Osteocyte (in vitro differentiated cells): ENCODE measurements around the gene FMR1. TPM values are rescaled to one million over a fixed set of nuclear protein-coding genes. Genes with fewer than 3 reads are reported as not detected.

ENCODE experiments used
- DNase-seq: peaks from one replicate; pipeline ENCODE4 v3.0.0; 2021; ENCODE audit warnings: mixed read lengths; ENCODE audit not compliant: unreplicated experiment; ENCODE audit errors: extremely low spot score
- H3K27ac Mint-ChIP-seq: one replicate; pipeline ENCODE4 v1.8.0; 2021; ENCODE audit warnings: mild to moderate bottlenecking, mixed read lengths; ENCODE audit not compliant: unreplicated experiment
- H3K27me3 Mint-ChIP-seq: one replicate; pipeline ENCODE4 v1.8.0; 2021; ENCODE audit warnings: mixed read lengths; ENCODE audit not compliant: unreplicated experiment
- H3K36me3 Mint-ChIP-seq: one replicate; pipeline ENCODE4 v1.8.0; 2021; ENCODE audit warnings: mixed read lengths; ENCODE audit not compliant: unreplicated experiment
- H3K4me1 Mint-ChIP-seq: one replicate; pipeline ENCODE4 v1.8.0; 2021; ENCODE audit warnings: mixed read lengths; ENCODE audit not compliant: unreplicated experiment
- H3K4me3 Mint-ChIP-seq: one replicate; pipeline ENCODE4 v1.8.0; 2021; ENCODE audit warnings: mild to moderate bottlenecking, moderate library complexity, mixed read lengths; ENCODE audit not compliant: unreplicated experiment
- H3K9me3 Mint-ChIP-seq: one replicate; pipeline ENCODE4 v1.8.0; 2021; ENCODE audit warnings: mixed read lengths; ENCODE audit not compliant: unreplicated experiment
- total RNA-seq: library from RNA; stranded (reverse); gene quantifications from 2 replicates; pipeline ENCODE4 v1.2.1, GENCODE V29; 2021
- TF ChIP-seq, protein P1 (sequence below): fragments of 200-600 bp; sonication (generic); IDR thresholded peaks from 2 replicates; pipeline ENCODE4 v1.5.0; 2021; ENCODE audit warnings: antibody characterized with exemption, mild to moderate bottlenecking, moderate library complexity

Gene FMR1
- total RNA-seq, 1 donor from 2014 or later, result 59.8 TPM

DNA sequence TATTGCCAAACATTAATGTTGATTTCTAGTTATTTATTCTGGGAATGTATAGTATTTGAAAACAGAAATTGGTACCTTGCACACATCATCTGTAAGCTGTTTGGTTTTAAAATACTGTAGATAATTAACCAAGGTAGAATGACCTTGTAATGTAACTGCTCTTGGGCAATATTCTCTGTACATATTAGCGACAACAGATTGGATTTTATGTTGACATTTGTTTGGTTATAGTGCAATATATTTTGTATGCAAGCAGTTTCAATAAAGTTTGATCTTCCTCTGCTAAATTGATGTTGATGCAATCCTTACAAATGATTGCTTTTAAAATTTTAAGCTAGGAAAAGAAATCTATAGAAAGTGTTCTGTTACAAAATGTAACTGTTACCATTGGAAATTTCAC lies 38.6 kb downstream of the FMR1 start:
- TF ChIP-seq, protein P1, sequence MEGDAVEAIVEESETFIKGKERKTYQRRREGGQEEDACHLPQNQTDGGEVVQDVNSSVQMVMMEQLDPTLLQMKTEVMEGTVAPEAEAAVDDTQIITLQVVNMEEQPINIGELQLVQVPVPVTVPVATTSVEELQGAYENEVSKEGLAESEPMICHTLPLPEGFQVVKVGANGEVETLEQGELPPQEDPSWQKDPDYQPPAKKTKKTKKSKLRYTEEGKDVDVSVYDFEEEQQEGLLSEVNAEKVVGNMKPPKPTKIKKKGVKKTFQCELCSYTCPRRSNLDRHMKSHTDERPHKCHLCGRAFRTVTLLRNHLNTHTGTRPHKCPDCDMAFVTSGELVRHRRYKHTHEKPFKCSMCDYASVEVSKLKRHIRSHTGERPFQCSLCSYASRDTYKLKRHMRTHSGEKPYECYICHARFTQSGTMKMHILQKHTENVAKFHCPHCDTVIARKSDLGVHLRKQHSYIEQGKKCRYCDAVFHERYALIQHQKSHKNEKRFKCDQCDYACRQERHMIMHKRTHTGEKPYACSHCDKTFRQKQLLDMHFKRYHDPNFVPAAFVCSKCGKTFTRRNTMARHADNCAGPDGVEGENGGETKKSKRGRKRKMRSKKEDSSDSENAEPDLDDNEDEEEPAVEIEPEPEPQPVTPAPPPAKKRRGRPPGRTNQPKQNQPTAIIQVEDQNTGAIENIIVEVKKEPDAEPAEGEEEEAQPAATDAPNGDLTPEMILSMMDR, result no peak
- H3K9me3 Mint-ChIP-seq, result peaks cover 8% of the 10 kb centered on the region
- peaks cover 28% of the 10 kb centered on the region for H3K36me3 Mint-ChIP-seq
- DNase-seq, result no peak
- H3K27me3 Mint-ChIP-seq, result no peaks in the 10 kb centered on the region
- H3K4me1 Mint-ChIP-seq, result no peaks in the 10 kb centered on the region
- no peak overlapping the region for H3K27ac Mint-ChIP-seq
- no peak overlapping the region for H3K4me3 Mint-ChIP-seq

DNA sequence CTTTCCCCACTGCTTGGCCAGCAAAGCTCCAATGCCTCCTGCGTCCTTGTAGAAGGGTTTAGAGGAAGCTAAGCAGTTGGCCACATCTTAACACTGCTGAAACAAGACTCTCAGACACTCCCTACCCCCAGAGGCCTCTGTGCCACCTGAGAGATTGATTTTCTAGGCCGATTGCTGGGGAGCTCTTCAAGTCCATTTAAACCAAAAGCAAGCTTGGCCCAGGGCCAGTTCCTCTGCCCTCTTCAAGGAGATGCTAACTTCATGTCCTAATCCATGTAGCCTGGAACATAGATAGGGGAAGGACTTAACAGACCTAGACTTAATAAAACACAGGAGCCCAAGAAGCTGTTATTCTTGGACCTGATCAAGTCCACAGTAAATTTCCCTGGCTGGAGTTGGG lies 42.3 kb downstream of the FMR1 start:
- peaks cover 15% of the 10 kb centered on the region for H3K36me3 Mint-ChIP-seq
- H3K27ac Mint-ChIP-seq, result no peak overlapping the region
- no peak overlapping the region for H3K4me3 Mint-ChIP-seq
- H3K27me3 Mint-ChIP-seq, result no peaks in the 10 kb centered on the region
- H3K4me1 Mint-ChIP-seq, result no peaks in the 10 kb centered on the region
- DNase-seq, result no peak
- TF ChIP-seq, protein P1, result no peak
- peaks cover 15% of the 10 kb centered on the region for H3K9me3 Mint-ChIP-seq

DNA sequence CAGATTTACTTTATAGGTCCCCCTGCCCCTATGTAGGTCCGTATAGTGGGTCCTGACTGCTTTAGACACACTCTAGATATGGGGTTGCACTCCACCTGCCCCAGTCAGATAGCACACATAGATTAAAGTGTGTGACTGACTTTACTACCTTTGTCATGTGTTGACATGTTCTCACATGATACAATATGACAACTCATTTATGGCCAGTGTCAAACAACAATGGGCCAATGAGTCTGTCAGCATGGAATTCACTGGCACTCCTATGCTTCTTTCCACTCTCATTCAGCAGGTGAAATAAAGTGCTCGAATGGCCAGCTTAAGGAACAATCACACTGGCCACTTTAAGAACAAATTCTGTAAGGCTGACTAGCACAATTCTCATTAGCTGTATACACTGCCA lies 45.6 kb downstream of the FMR1 start:
- peaks cover 20% of the 10 kb centered on the region for H3K9me3 Mint-ChIP-seq
- H3K36me3 Mint-ChIP-seq, result no peaks in the 10 kb centered on the region
- TF ChIP-seq, protein P1, result no peak
- H3K27me3 Mint-ChIP-seq, result no peaks in the 10 kb centered on the region
- H3K4me3 Mint-ChIP-seq, result no peak overlapping the region
- H3K4me1 Mint-ChIP-seq, result no peaks in the 10 kb centered on the region
- H3K27ac Mint-ChIP-seq, result no peak overlapping the region
- DNase-seq, result no peak

DNA sequence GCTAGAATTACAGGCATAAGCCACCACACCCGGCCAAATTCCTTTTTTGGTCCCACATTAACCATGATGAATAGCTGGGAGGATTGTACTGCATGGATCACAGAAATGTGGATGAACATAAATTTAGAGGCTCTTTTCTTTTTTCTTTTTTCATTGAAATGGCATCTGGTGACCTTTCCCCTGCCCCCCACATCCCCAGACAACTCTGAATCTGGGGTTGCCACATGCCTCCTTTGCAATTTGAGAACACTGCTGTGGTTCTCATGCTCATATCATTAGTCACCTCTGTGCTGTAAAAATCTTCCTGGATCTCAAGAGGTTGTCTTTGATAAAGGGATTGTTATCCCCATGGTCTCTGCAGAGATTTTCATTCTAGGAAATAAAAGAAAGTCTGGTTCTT lies 46.6 kb downstream of the FMR1 start:
- H3K4me1 Mint-ChIP-seq, result no peaks in the 10 kb centered on the region
- TF ChIP-seq, protein P1, result no peak
- H3K4me3 Mint-ChIP-seq, result no peak overlapping the region
- H3K36me3 Mint-ChIP-seq, result no peaks in the 10 kb centered on the region
- no peak for DNase-seq
- H3K9me3 Mint-ChIP-seq, result peaks cover 18% of the 10 kb centered on the region
- no peaks in the 10 kb centered on the region for H3K27me3 Mint-ChIP-seq
- no peak overlapping the region for H3K27ac Mint-ChIP-seq

DNA sequence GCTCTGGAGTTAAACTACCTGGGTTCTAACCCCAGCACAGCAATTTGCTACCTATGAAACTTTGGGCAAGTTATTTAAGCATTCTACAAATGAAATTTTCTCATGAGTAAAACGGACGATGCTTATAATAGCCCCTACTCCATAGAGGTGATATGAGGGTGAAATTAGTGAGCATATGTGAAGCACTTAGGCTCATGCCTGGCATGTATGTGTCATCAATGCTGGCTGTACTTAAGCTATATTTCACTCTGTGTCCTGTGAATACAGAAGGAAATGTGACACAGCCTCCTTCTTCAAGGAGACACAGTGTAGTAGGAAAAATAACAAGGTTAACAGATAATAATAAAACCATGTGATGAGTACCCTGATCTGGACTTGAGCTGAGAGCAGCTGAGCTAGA lies 49.0 kb downstream of the FMR1 start:
- Mint-ChIP-seq H3K4me3 (no peak overlapping the region), H3K27ac (no peak overlapping the region), H3K36me3 (no peaks in the 10 kb centered on the region), H3K4me1 (no peaks in the 10 kb centered on the region), H3K9me3 (peaks cover 23% of the 10 kb centered on the region), H3K27me3 (no peaks in the 10 kb centered on the region)
- TF ChIP-seq, protein P1, result no peak
- no peak for DNase-seq
